Measurements from ENCODE around the gene DCUN1D3.

- TF ChIP-seq CTCF (IDR thresholded peaks at IDR 0.05; ENCODE audit: low read depth, low read length) (no peak), POLR2A (IDR thresholded peaks at IDR 0.05; ENCODE audit: extremely low read depth, insufficient read length) (no peak), MAX (IDR thresholded peaks at IDR 0.05; ENCODE audit: low read depth, low read length) (no peak), MYC (IDR thresholded peaks at IDR 0.05; ENCODE audit: low read depth, low read length) (no peak)
These were observed 30.2 kb upstream of the DCUN1D3 start for GRCh38 chr16:20930365-20930690.
